Hepatocyte (in vitro differentiated cells): Measurements from ENCODE around the gene METTL25. TPM values are rescaled to one million over a fixed set of nuclear protein-coding genes. Genes with fewer than 3 reads are reported as not detected.

Source experiments
- DNase-seq: peaks from one replicate; pipeline ENCODE4 v3.0.0-alpha.2; 2016; ENCODE audit warnings: low spot score
- H2AFZ ChIP-seq: fragments of 200-600 bp; sonication (generic); 2 replicates; pipeline ENCODE4 v1.6.0; 2016; ENCODE audit warnings: antibody characterized with exemption, mild to moderate bottlenecking
- H3K27ac ChIP-seq: fragments of 200-600 bp; sonication (generic); 2 replicates; pipeline ENCODE4 v1.5.1; 2016; ENCODE audit warnings: mild to moderate bottlenecking
- H3K27me3 ChIP-seq: fragments of 200-600 bp; sonication (generic); 2 replicates; pipeline ENCODE4 v1.6.1; 2016
- H3K36me3 ChIP-seq: fragments of 200-600 bp; sonication (generic); replicated peaks from 2 replicates; pipeline ENCODE4 v1.5.1; 2016; ENCODE audit warnings: low read depth; ENCODE audit not compliant: insufficient read depth
- H3K4me1 ChIP-seq: fragments of 200-600 bp; sonication (generic); 2 replicates; pipeline ENCODE4 v1.5.1; 2016; ENCODE audit warnings: mild to moderate bottlenecking, moderate library complexity; ENCODE audit not compliant: insufficient read depth
- H3K4me2 ChIP-seq: fragments of 200-600 bp; sonication (generic); 2 replicates; pipeline ENCODE4 v1.6.0; 2016
- H3K4me3 ChIP-seq: fragments of 200-600 bp; sonication (generic); 2 replicates; pipeline ENCODE4 v1.5.1; 2016; ENCODE audit warnings: mild to moderate bottlenecking
- H3K79me2 ChIP-seq: fragments of 200-600 bp; sonication (generic); 2 replicates; pipeline ENCODE4 v1.6.0; 2017; ENCODE audit warnings: mild to moderate bottlenecking
- H3K9me2 ChIP-seq: fragments of 200-600 bp; sonication (generic); replicated peaks from 2 replicates; pipeline ENCODE4 v1.6.0; 2017; ENCODE audit warnings: mild to moderate bottlenecking; ENCODE audit not compliant: insufficient read depth
- H3K9me3 ChIP-seq: fragments of 200-600 bp; sonication (generic); 2 replicates; pipeline ENCODE4 v1.5.1; 2016; ENCODE audit warnings: low read depth, mild to moderate bottlenecking
- H4K20me1 ChIP-seq: fragments of 200-600 bp; sonication (generic); 2 replicates; pipeline ENCODE4 v1.6.0; 2016; ENCODE audit warnings: mild to moderate bottlenecking; ENCODE audit not compliant: insufficient read depth, poor library complexity, severe bottlenecking
- CTCF ChIP-seq: fragments of 200-600 bp; sonication (generic); IDR thresholded peaks from 2 replicates; pipeline ENCODE4 v1.5.1; 2016; ENCODE audit warnings: antibody characterized with exemption, mild to moderate bottlenecking; ENCODE audit not compliant: poor library complexity
- EZH2 ChIP-seq: fragments of 200-600 bp; sonication (generic); IDR thresholded peaks from 2 replicates; pipeline ENCODE4 v1.6.1; 2016; ENCODE audit warnings: antibody characterized with exemption, mild to moderate bottlenecking, borderline replicate concordance
- EZH2phosphoT487 ChIP-seq: fragments of 200-600 bp; sonication (generic); IDR thresholded peaks from one replicate; pipeline ENCODE4 v1.6.1; 2018; ENCODE audit warnings: antibody characterized with exemption, mild to moderate bottlenecking, low read depth, moderate library complexity; ENCODE audit not compliant: unreplicated experiment, severe bottlenecking
- WGBS: methylation state at CpG from one replicate; pipeline ENCODE4 v1.1.6; 2016; ENCODE audit warnings: low lambda C conversion rate; ENCODE audit errors: missing lambda C conversion rate; 5-methylcytosine and 5-hydroxymethylcytosine counted together
- polyA plus RNA-seq: library from polyadenylated mRNA; unstranded; fragments of >200 nt; fragmentation: Nextera tagmentation; extraction: Ambion mirVana; gene quantifications from 2 replicates; pipeline ENCODE4 v1.2.1, GENCODE V29; 2016
- total RNA-seq: library from RNA; depleted of rRNA; stranded (reverse); fragments of >200 nt; gene quantifications from 2 replicates; pipeline ENCODE4 v1.2.3, GENCODE V29; 2014

The METTL25 gene
- total and polyA plus RNA-seq, 2 experiments from 2014 or later = 9.9 to 21.9 TPM

GRCh38 chr12:82325540-82326336 lies 32.6 kb upstream of the METTL25 start:
- Histone ChIP-seq H3K36me3 (no peaks in the 10 kb centered on the region), H3K27me3 (no peaks in the 10 kb centered on the region), H4K20me1 (no peaks in the 10 kb centered on the region), H2AFZ (peak overlapping the region; percentile 36), H3K9me3 (no peaks in the 10 kb centered on the region), H3K27ac (no peak overlapping the region), H3K4me3 (no peak overlapping the region), H3K79me2 (no peaks in the 10 kb centered on the region), H3K9me2 (no peaks in the 10 kb centered on the region), H3K4me2 (no peak overlapping the region), H3K4me1 (no peaks in the 10 kb centered on the region)
- no peak for DNase-seq
- TF ChIP-seq EZH2phosphoT487 = no peak
- no peak for TF ChIP-seq CTCF
- no peak for TF ChIP-seq EZH2
- WGBS = 72% methylated on average over 4 of the region's 4 CpGs

- no peaks in the 10 kb centered on the region for H3K27me3 ChIP-seq
- no peak overlapping the region for H3K4me3 ChIP-seq
- no peaks in the 10 kb centered on the region for H3K79me2 ChIP-seq
- no peaks in the 10 kb centered on the region for H3K36me3 ChIP-seq
- H3K4me2 ChIP-seq = no peak overlapping the region
- H3K4me1 ChIP-seq = no peaks in the 10 kb centered on the region
- no peaks in the 10 kb centered on the region for H3K9me3 ChIP-seq
- H3K9me2 ChIP-seq = no peaks in the 10 kb centered on the region
- no peak for TF ChIP-seq EZH2phosphoT487
- peak; percentile 68 for TF ChIP-seq CTCF
- DNase-seq = peak; percentile 52
- no peaks in the 10 kb centered on the region for H4K20me1 ChIP-seq
- H3K27ac ChIP-seq = no peak overlapping the region
- no peak overlapping the region for H2AFZ ChIP-seq
- WGBS = 40% methylated on average over 1 of the region's 1 CpG
These were observed 31.3 kb upstream of the METTL25 start for GRCh38 chr12:82326905-82327503.

GRCh38 chr12:82327861-82328260 lies 30.5 kb upstream of the METTL25 start:
- Histone ChIP-seq H3K9me3 (no peaks in the 10 kb centered on the region), H4K20me1 (no peaks in the 10 kb centered on the region), H2AFZ (no peak overlapping the region), H3K9me2 (no peaks in the 10 kb centered on the region), H3K4me3 (no peak overlapping the region), H3K27me3 (no peaks in the 10 kb centered on the region), H3K79me2 (no peaks in the 10 kb centered on the region), H3K36me3 (no peaks in the 10 kb centered on the region), H3K27ac (no peak overlapping the region), H3K4me2 (no peak overlapping the region), H3K4me1 (no peaks in the 10 kb centered on the region)
- TF ChIP-seq EZH2phosphoT487 (no peak), EZH2 (no peak), CTCF (no peak)
- 84% methylated on average over 1 of the region's 1 CpG for WGBS
- no peak for DNase-seq
